HepG2 (cell line): ENCODE measurements around the gene LRPAP1.
"Not testable (repeated sequence)": the region's sequence is repeated elsewhere in the genome, so short reads cannot be mapped to it uniquely, and the experiment has no call there.

Experiments used
- BRF2 ChIP-seq: sonication (generic); formaldehyde crosslinking; IDR thresholded peaks from 2 replicates; pipeline ENCODE4 v1.8.1; 2022; ENCODE audit warnings: mild to moderate bottlenecking, missing genetic modification reagents
- FOXA1 ChIP-seq, 2 experiments: fragments of 450-650 bp in 1 of 2; sonication (generic) in 1 of 2; formaldehyde crosslinking in 1 of 2; IDR thresholded peaks; 2 replicates each; pipeline versions ENCODE4 v1.4.0 to v1.6.1; 2016 to 2020; ENCODE audit warnings: missing genetic modification reagents in 1 of 2
- TAF1 ChIP-seq: sonication (generic); formaldehyde crosslinking; IDR thresholded peaks from 2 replicates; pipeline ENCODE4 v1.4.0; 2020; ENCODE audit warnings: missing genetic modification reagents

GRCh38 chr4:3578527-3579144 lies 46.4 kb upstream of the LRPAP1 start:
- not testable (repeated sequence) for TF ChIP-seq TAF1; BRF2; FOXA1 (IDR thresholded peaks at IDR 0.05); FOXA1 (CRISPR knock-in tag; IDR thresholded peaks at IDR 0.05)
